ENCODE measurements around the gene FAM174C.
A peak's percentile ranks its signal among the peaks of the same experiment; 100 is the strongest.

FAM174C gene

GRCh38 chr19:1275260-1275975 is at the start of gene FAM174C:
Gene FAM174C (plus strand): TSS chr19:1275530. CDS start chr19:1275550, 20 bp downstream.
- DNase-seq (ENCODE audit: extremely low read depth in 1 of 2, low read depth in 1 of 2) = peak; percentile 92 to 94

GRCh38 chr19:1226227-1226518 is 49.2 kb upstream of the FAM174C start:
- no peak for DNase-seq (ENCODE audit: extremely low read depth in 1 of 2, low read depth in 1 of 2)

- no peak for DNase-seq (ENCODE audit: extremely low read depth in 1 of 2, low read depth in 1 of 2)
These were observed 48.6 kb upstream of the FAM174C start for GRCh38 chr19:1226522-1227303.

- no peak for DNase-seq (ENCODE audit: extremely low read depth in 1 of 2, low read depth in 1 of 2)
These were observed 47.9 kb upstream of the FAM174C start for GRCh38 chr19:1227304-1228054.

- DNase-seq (ENCODE audit: extremely low read depth in 1 of 2, low read depth in 1 of 2) = no peak
These were observed 47.0 kb upstream of the FAM174C start for GRCh38 chr19:1228161-1228957.

- DNase-seq (ENCODE audit: extremely low read depth in 1 of 2, low read depth in 1 of 2) = no peak
These were observed 46.0 kb upstream of the FAM174C start for GRCh38 chr19:1229056-1229923.

GRCh38 chr19:1229924-1230782 is 45.2 kb upstream of the FAM174C start:
- no peak for DNase-seq (ENCODE audit: extremely low read depth in 1 of 2, low read depth in 1 of 2)

- no peak for DNase-seq (ENCODE audit: extremely low read depth in 1 of 2, low read depth in 1 of 2)
These were observed 44.4 kb upstream of the FAM174C start for GRCh38 chr19:1230783-1231489.

- no peak for DNase-seq (ENCODE audit: extremely low read depth in 1 of 2, low read depth in 1 of 2)
These were observed 43.3 kb upstream of the FAM174C start for GRCh38 chr19:1231729-1232637.

GRCh38 chr19:1232652-1233072 is 42.7 kb upstream of the FAM174C start:
- no peak for DNase-seq (ENCODE audit: extremely low read depth in 1 of 2, low read depth in 1 of 2)

- no peak for DNase-seq (ENCODE audit: extremely low read depth in 1 of 2, low read depth in 1 of 2)
These were observed 42.1 kb upstream of the FAM174C start for GRCh38 chr19:1233115-1233667.

- no peak for DNase-seq (ENCODE audit: extremely low read depth in 1 of 2, low read depth in 1 of 2)
These were observed 41.0 kb upstream of the FAM174C start for GRCh38 chr19:1234051-1234954.

- DNase-seq (ENCODE audit: extremely low read depth in 1 of 2, low read depth in 1 of 2) = no peak
These were observed 40.4 kb upstream of the FAM174C start for GRCh38 chr19:1234955-1235380.

GRCh38 chr19:1235625-1236538 is 39.4 kb upstream of the FAM174C start:
- no peak for DNase-seq (ENCODE audit: extremely low read depth in 1 of 2, low read depth in 1 of 2)

GRCh38 chr19:1236576-1236975 is 38.8 kb upstream of the FAM174C start:
- DNase-seq (ENCODE audit: extremely low read depth in 1 of 2, low read depth in 1 of 2) = no peak

Data from stimulated activated CD8-positive, alpha-beta memory T cell treated with anti-CD3 and anti-CD28 coated beads, Interleukin-7, amount 100 ng/mL, for 48 hours (primary cell).